SK-N-MC (cell line): Measurements from ENCODE around the gene HPS3.

Experiments used
- EZH2 ChIP-seq: fragments of 200-600 bp; sonication (generic); IDR thresholded peaks from one replicate; pipeline ENCODE4 v1.6.1; 2017; ENCODE audit warnings: antibody characterized with exemption
- FOXP2 ChIP-seq: optimal IDR thresholded peaks from 2 replicates; pipeline ENCODE3; 2011; ENCODE audit warnings: mild to moderate bottlenecking, moderate library complexity; ENCODE audit not compliant: insufficient read depth; ENCODE audit errors: extremely low read length, control extremely low read depth
- POLR2AphosphoS5 ChIP-seq: IDR thresholded peaks from 2 replicates; pipeline ENCODE4 v1.6.1; 2012; ENCODE audit warnings: mild to moderate bottlenecking, low read depth, low read length, borderline replicate concordance

GRCh38 chr3:149160754-149161300, 31.4 kb downstream of the HPS3 start:
- TF ChIP-seq FOXP2 (no peak), EZH2 (no peak), POLR2AphosphoS5 (no peak)
